H9 (cell line): ENCODE results near the gene ZDHHC11. TPM values are rescaled to one million over a fixed set of nuclear protein-coding genes. Genes with fewer than 3 reads are reported as not detected.

ENCODE experiments used
- DNase-seq: peaks from one replicate; pipeline ENCODE4 v3.0.0-alpha.2; 2017
- H2AFZ ChIP-seq: one replicate; pipeline ENCODE4 v1.6.1; 2013; ENCODE audit warnings: mild to moderate bottlenecking, low read length, control low read depth, moderate library complexity
- H2AK5ac ChIP-seq: 2 replicates; pipeline ENCODE4 v1.6.1; 2013; ENCODE audit warnings: low read length, control low read depth, mixed read lengths; ENCODE audit not compliant: insufficient read length
- H2BK120ac ChIP-seq: one replicate; pipeline ENCODE4 v1.6.1; 2013; ENCODE audit warnings: low read depth, mild to moderate bottlenecking, low read length, control low read depth, inconsistent platforms; ENCODE audit not compliant: poor library complexity, severe bottlenecking
- H2BK12ac ChIP-seq: 2 replicates; pipeline ENCODE4 v1.6.1; 2013; ENCODE audit warnings: low read length, control low read depth, mixed read lengths, low read depth; ENCODE audit not compliant: insufficient read length
- H2BK15ac ChIP-seq: 2 replicates; pipeline ENCODE4 v1.6.1; 2013; ENCODE audit warnings: low read depth, low read length, control low read depth
- H2BK20ac ChIP-seq: one replicate; pipeline ENCODE4 v1.6.1; 2013; ENCODE audit warnings: low read depth, mild to moderate bottlenecking, low read length, control low read depth, inconsistent platforms; ENCODE audit not compliant: poor library complexity, severe bottlenecking
- H2BK5ac ChIP-seq: 2 replicates; pipeline ENCODE4 v1.6.1; 2013; ENCODE audit warnings: low read length, control low read depth, mixed read lengths; ENCODE audit not compliant: insufficient read length
- H3K14ac ChIP-seq: 2 replicates; pipeline ENCODE4 v1.6.1; 2013; ENCODE audit warnings: low read length, control low read depth; ENCODE audit not compliant: insufficient read depth
- H3K18ac ChIP-seq: 2 replicates; pipeline ENCODE4 v1.6.1; 2013; ENCODE audit warnings: low read depth, mild to moderate bottlenecking, mixed read lengths, low read length, control low read depth; ENCODE audit not compliant: insufficient read length
- H3K23ac ChIP-seq: 2 replicates; pipeline ENCODE4 v1.6.1; 2013; ENCODE audit warnings: low read length, control low read depth, mixed read lengths, low read depth; ENCODE audit not compliant: insufficient read length
- H3K23me2 ChIP-seq: 2 replicates; pipeline ENCODE4 v1.6.1; 2013; ENCODE audit warnings: low read depth, mild to moderate bottlenecking, mixed read lengths, low read length, control low read depth; ENCODE audit not compliant: insufficient read length, poor library complexity, severe bottlenecking
- H3K27ac ChIP-seq: 2 replicates; pipeline ENCODE4 v1.5.1; 2013; ENCODE audit warnings: low read length, control low read depth, mixed read lengths, low read depth; ENCODE audit not compliant: insufficient read length
- H3K27me3 ChIP-seq: 2 replicates; pipeline ENCODE4 v1.6.1; 2013; ENCODE audit warnings: low read length, control low read depth, inconsistent platforms; ENCODE audit not compliant: insufficient read depth
- H3K4ac ChIP-seq: 2 replicates; pipeline ENCODE4 v1.6.1; 2013; ENCODE audit warnings: low read depth, mild to moderate bottlenecking, control low read depth, inconsistent platforms, low read length, moderate library complexity
- H3K4me1 ChIP-seq: 2 replicates; pipeline ENCODE4 v1.6.1; 2013; ENCODE audit warnings: low read length, control low read depth, inconsistent platforms; ENCODE audit not compliant: insufficient read depth
- H3K4me2 ChIP-seq: 2 replicates; pipeline ENCODE4 v1.6.1; 2013; ENCODE audit warnings: low read length, control low read depth, mixed read lengths; ENCODE audit not compliant: insufficient read length, insufficient read depth
- H3K56ac ChIP-seq: 2 replicates; pipeline ENCODE4 v1.6.1; 2013; ENCODE audit warnings: low read depth, mild to moderate bottlenecking, mixed read lengths, low read length, control low read depth; ENCODE audit not compliant: insufficient read length
- H3K79me1 ChIP-seq: 2 replicates; pipeline ENCODE4 v1.6.1; 2013; ENCODE audit warnings: low read depth, mild to moderate bottlenecking, moderate library complexity, low read length, control low read depth, inconsistent platforms; ENCODE audit not compliant: insufficient read depth, poor library complexity, severe bottlenecking
- H3K79me2 ChIP-seq: 2 replicates; pipeline ENCODE4 v1.6.1; 2013; ENCODE audit warnings: low read length, control low read depth, inconsistent platforms; ENCODE audit not compliant: insufficient read depth
- H3K9ac ChIP-seq: 2 replicates; pipeline ENCODE4 v1.6.1; 2013; ENCODE audit warnings: low read length, control low read depth, mixed read lengths; ENCODE audit not compliant: insufficient read length; ENCODE audit errors: extremely low read depth
- H3K9me3 ChIP-seq: one replicate; pipeline ENCODE4 v1.6.1; 2013; ENCODE audit warnings: low read depth, low read length, inconsistent platforms; ENCODE audit not compliant: control insufficient read depth
- H3T11ph ChIP-seq: one replicate; pipeline ENCODE4 v1.6.1; 2013; ENCODE audit warnings: mild to moderate bottlenecking, low read length, control low read depth, inconsistent platforms
- H4K20me1 ChIP-seq: one replicate; pipeline ENCODE4 v1.6.1; 2013; ENCODE audit not compliant: control insufficient read depth, insufficient read length, insufficient read depth
- H4K5ac ChIP-seq: 2 replicates; pipeline ENCODE4 v1.6.1; 2013; ENCODE audit warnings: low read depth, mild to moderate bottlenecking, mixed read lengths, low read length, control low read depth; ENCODE audit not compliant: insufficient read length
- H4K8ac ChIP-seq: replicated peaks from 2 replicates; pipeline ENCODE4 v1.6.1; 2013; ENCODE audit warnings: low read length, control low read depth, mixed read lengths, low read depth; ENCODE audit not compliant: insufficient read length
- H4K91ac ChIP-seq: 2 replicates; pipeline ENCODE4 v1.6.1; 2013; ENCODE audit warnings: low read depth, mild to moderate bottlenecking, moderate library complexity, mixed read lengths, low read length, control low read depth; ENCODE audit not compliant: insufficient read length
- H3K27ac Mint-ChIP-seq, 3 experiments: 2 replicates in 2 of 3; 3 replicates in 1 of 3; pipeline ENCODE4 v1.8.0; 2020 to 2021; ENCODE audit warnings: mixed read lengths in 3 of 3, mild to moderate bottlenecking in 1 of 3, moderate library complexity in 1 of 3
- H3K27me3 Mint-ChIP-seq: 2 replicates; pipeline ENCODE4 v1.8.0; 2021; ENCODE audit warnings: low read depth, mild to moderate bottlenecking, moderate library complexity, mixed read lengths
- H3K36me3 Mint-ChIP-seq, 3 experiments: 2 replicates in 2 of 3; 3 replicates in 1 of 3; pipeline ENCODE4 v1.8.0; 2020 to 2021; ENCODE audit warnings: low read depth in 3 of 3, mixed read lengths in 3 of 3; ENCODE audit not compliant: insufficient read depth in 1 of 3
- H3K4me1 Mint-ChIP-seq, 2 experiments: 2 replicates each; pipeline ENCODE4 v1.8.0; 2020; ENCODE audit warnings: mixed read lengths in 2 of 2
- H3K4me3 Mint-ChIP-seq, 2 experiments: 2 replicates in 1 of 2; 3 replicates in 1 of 2; pipeline ENCODE4 v1.8.0; 2020 to 2021; ENCODE audit warnings: mild to moderate bottlenecking in 2 of 2, mixed read lengths in 2 of 2, moderate library complexity in 1 of 2
- H3K9me3 Mint-ChIP-seq, 2 experiments: 2 replicates in 1 of 2; 3 replicates in 1 of 2; pipeline ENCODE4 v1.8.0; 2020; ENCODE audit warnings: mild to moderate bottlenecking in 2 of 2, mixed read lengths in 2 of 2, moderate library complexity in 1 of 2
- WGBS: extraction: QIAGEN DNeasy Blood & Tissue Kit; methylation state at CpG from one replicate; pipeline ENCODE4 v1.1.7; 2013; ENCODE audit warnings: missing lambda C conversion rate, low lambda C conversion rate, mixed read lengths; ENCODE audit not compliant: insufficient read length; ENCODE audit errors: extremely low coverage; 5-methylcytosine and 5-hydroxymethylcytosine counted together
- total RNA-seq: library from RNA; stranded (reverse); gene quantifications from 2 replicates; pipeline ENCODE4 v1.2.1, GENCODE V29; 2021
- TF ChIP-seq, protein P1 (sequence below): fragments of 200-600 bp; sonication (generic); conservative IDR thresholded peaks from 3 replicates; pipeline ENCODE4 v1.8.0; 2021; ENCODE audit warnings: antibody characterized with exemption, mild to moderate bottlenecking

Gene ZDHHC11
- total RNA-seq, 1 experiment from 2014 or later, result 37.6 TPM

DNA sequence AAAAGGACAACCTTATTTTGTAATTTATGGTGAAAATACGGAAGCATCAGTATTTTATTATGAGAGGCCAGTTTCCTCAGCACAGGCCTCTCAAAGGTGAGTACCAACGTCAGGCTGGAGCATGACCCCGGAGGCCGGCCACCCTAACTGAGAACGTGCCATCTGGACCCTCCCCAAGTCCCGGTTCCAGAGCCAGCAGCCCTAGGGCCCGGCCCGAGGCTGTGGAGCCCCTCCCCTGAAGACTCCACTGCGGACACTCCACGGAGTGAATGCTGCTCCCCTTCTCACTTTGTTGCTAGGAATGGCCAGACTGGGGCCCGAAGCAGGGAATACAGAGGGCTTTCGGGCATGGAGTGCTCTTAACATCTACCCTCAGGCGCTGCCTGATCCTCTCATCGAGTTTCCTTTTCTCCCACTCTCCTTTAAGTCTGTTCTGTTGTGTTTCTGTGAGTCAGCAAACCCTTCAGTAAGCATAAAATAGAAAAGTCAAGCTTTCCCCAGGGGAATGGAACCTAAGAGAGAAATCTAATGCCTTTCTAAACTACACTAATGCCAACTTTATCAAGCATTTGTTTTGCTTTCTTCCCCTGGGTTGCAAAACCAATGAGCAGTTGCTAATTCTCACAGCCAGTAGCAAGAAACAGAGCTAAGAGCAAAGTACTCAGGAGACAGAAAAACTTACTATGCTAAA is 37.3 kb upstream of the ZDHHC11 start:
- no peak overlapping the region for H3K4me3 Mint-ChIP-seq

More for the DNA sequence above, 37.3 kb upstream of the ZDHHC11 start:
- Histone ChIP-seq H4K5ac (no peak overlapping the region), H3K4ac (no peak overlapping the region), H3K14ac (no peak overlapping the region), H3K27ac (no peak overlapping the region), H2AFZ (no peak overlapping the region), H2BK20ac (no peak overlapping the region), H3K18ac (no peak overlapping the region), H3K27me3 (no peaks in the 10 kb centered on the region), H3K4me2 (no peak overlapping the region), H3K4me1 (no peaks in the 10 kb centered on the region), H3K79me1 (peaks cover 10% of the 10 kb centered on the region), H4K91ac (no peak overlapping the region), H3K23me2 (peaks cover 6% of the 10 kb centered on the region), H2BK120ac (no peak overlapping the region), H2AK5ac (no peak overlapping the region), H3K9me3 (no peaks in the 10 kb centered on the region), H3K79me2 (peaks cover 17% of the 10 kb centered on the region; the same call in 1 of the 2 replicates), H4K8ac (no peak overlapping the region), H4K20me1 (no peaks in the 10 kb centered on the region), H3K9ac (no peak overlapping the region), H2BK12ac (no peak overlapping the region), H3K56ac (no peak overlapping the region), H2BK5ac (no peak overlapping the region), H3T11ph (no peak overlapping the region), H2BK15ac (no peak overlapping the region), H3K23ac (no peak overlapping the region)
- H3K27me3 Mint-ChIP-seq, result no peaks in the 10 kb centered on the region
- peaks cover 72 to 92% (median 87%) of the 10 kb centered on the region in 3 experiments for H3K36me3 Mint-ChIP-seq
- TF ChIP-seq, protein P1, sequence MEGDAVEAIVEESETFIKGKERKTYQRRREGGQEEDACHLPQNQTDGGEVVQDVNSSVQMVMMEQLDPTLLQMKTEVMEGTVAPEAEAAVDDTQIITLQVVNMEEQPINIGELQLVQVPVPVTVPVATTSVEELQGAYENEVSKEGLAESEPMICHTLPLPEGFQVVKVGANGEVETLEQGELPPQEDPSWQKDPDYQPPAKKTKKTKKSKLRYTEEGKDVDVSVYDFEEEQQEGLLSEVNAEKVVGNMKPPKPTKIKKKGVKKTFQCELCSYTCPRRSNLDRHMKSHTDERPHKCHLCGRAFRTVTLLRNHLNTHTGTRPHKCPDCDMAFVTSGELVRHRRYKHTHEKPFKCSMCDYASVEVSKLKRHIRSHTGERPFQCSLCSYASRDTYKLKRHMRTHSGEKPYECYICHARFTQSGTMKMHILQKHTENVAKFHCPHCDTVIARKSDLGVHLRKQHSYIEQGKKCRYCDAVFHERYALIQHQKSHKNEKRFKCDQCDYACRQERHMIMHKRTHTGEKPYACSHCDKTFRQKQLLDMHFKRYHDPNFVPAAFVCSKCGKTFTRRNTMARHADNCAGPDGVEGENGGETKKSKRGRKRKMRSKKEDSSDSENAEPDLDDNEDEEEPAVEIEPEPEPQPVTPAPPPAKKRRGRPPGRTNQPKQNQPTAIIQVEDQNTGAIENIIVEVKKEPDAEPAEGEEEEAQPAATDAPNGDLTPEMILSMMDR, result no peak
- H3K27ac Mint-ChIP-seq, result peak overlapping the region in 1 of 3 experiments; percentile 61; a peak in 1 of 7 replicates
- WGBS, result no CpG with 5 or more reads among the region's 14 CpGs
- DNase-seq, result no peak
- peaks cover 8 to 10% of the 10 kb centered on the region in 2 experiments for H3K4me1 Mint-ChIP-seq
- no peaks in the 10 kb centered on the region for H3K9me3 Mint-ChIP-seq
